HepG2 (cell line): ENCODE results near the gene SLC30A4. TPM values are rescaled to one million over a fixed set of nuclear protein-coding genes. Genes with fewer than 3 reads are reported as not detected.
A peak's percentile ranks its signal among the peaks of the same experiment; 100 is the strongest.

Source experiments
- KDM5A ChIP-seq: fragments of 200-600 bp; sonication (generic); IDR thresholded peaks from 2 replicates; pipeline ENCODE4 v1.7.0; 2018; ENCODE audit warnings: antibody characterized with exemption, mild to moderate bottlenecking, low read length, borderline replicate concordance
- KLF16 ChIP-seq, 2 experiments: sonication (generic) in 1 of 2; formaldehyde crosslinking in 1 of 2; IDR thresholded peaks; 2 replicates each; pipeline versions ENCODE4 v1.6.1 to v1.8.0; 2016 to 2023; ENCODE audit warnings: missing genetic modification reagents in 2 of 2, missing compliant biosample characterization in 1 of 2
- MAFK ChIP-seq, 2 experiments: IDR thresholded peaks in 1 of 2; conservative IDR thresholded peaks in 1 of 2; 2 replicates each; pipeline ENCODE4 v1.6.1; 2011; ENCODE audit warnings: improper control_type of control experiment in 2 of 2, low read length in 2 of 2
- MEF2D ChIP-seq: sonication (generic); formaldehyde crosslinking; IDR thresholded peaks from 2 replicates; pipeline ENCODE4 v1.5.1; 2020; ENCODE audit warnings: mild to moderate bottlenecking, missing genetic modification reagents
- NFIC ChIP-seq: IDR thresholded peaks from 2 replicates; pipeline ENCODE4 v1.6.1; 2012; ENCODE audit warnings: mild to moderate bottlenecking, low read length, inconsistent platforms
- RAD21 ChIP-seq: fragments of 450-650 bp; formaldehyde crosslinking; IDR thresholded peaks from 2 replicates; pipeline ENCODE4 v1.5.0; 2020; ENCODE audit warnings: mild to moderate bottlenecking
- SCMH1 ChIP-seq: sonication (generic); formaldehyde crosslinking; IDR thresholded peaks from 2 replicates; pipeline ENCODE4 v1.9.0; 2021; ENCODE audit warnings: missing genetic modification reagents, mild to moderate bottlenecking, borderline replicate concordance
- SRY ChIP-seq: sonication (generic); formaldehyde crosslinking; IDR thresholded peaks from 2 replicates; pipeline ENCODE4 v1.8.0; 2022; ENCODE audit warnings: mild to moderate bottlenecking, missing genetic modification reagents
- TFAP4 ChIP-seq: sonication (generic); IDR thresholded peaks from 2 replicates; pipeline ENCODE4 v1.6.1; 2016; ENCODE audit warnings: low read depth, borderline replicate concordance
- ZNF264 ChIP-seq: sonication (generic); formaldehyde crosslinking; IDR thresholded peaks from 2 replicates; pipeline ENCODE4 v1.4.0; 2020; ENCODE audit warnings: missing genetic modification reagents
- ZNF274 ChIP-seq: sonication (generic); formaldehyde crosslinking; IDR thresholded peaks from 2 replicates; pipeline ENCODE4 v1.5.1; 2020; ENCODE audit warnings: mild to moderate bottlenecking, missing genetic modification reagents
- ZNF3 ChIP-seq: IDR thresholded peaks from 2 replicates; pipeline ENCODE4 v1.7.0; 2017; ENCODE audit warnings: inconsistent platforms
- ZNF772 ChIP-seq: sonication (generic); formaldehyde crosslinking; IDR thresholded peaks from 2 replicates; pipeline ENCODE4 v1.5.0; 2020; ENCODE audit warnings: mild to moderate bottlenecking, missing genetic modification reagents
- polyA plus RNA-seq, 8 experiments: library from polyadenylated mRNA; depleted of rRNA in 3 of 8; stranded (reverse) in 7 of 8; unstranded in 1 of 8; fragments of >200 nt; fragmentation: Illumina TruSeq in 4 of 8; extraction: Trizol in 4 of 8; gene quantifications; 2 replicates each; pipeline versions ENCODE4 v1.2.1 to v1.2.3, GENCODE V29; 2011 to 2016; ENCODE audit warnings: low read depth in 4 of 8, missing spikeins in 1 of 8, mixed read lengths in 1 of 8; ENCODE audit not compliant: insufficient read depth in 1 of 8
- total RNA-seq, 5 experiments: library from RNA; depleted of rRNA; stranded (reverse); fragments of >200 nt; fragmentation: Illumina TruSeq; extraction: Trizol; gene quantifications; 2 replicates each; pipeline ENCODE4 v1.2.3, GENCODE V29; 2016; ENCODE audit warnings: low read depth in 1 of 5

SLC30A4 gene
- total and polyA plus RNA-seq, 2 of the 13 experiments (the other 11 are each of a cell fraction or from before 2014, with no cell fraction given) = 0.01 to 0.04 TPM

- no peak; the same call in 1 of the 2 replicates for TF ChIP-seq SRY
- TF ChIP-seq KDM5A = peak; percentile 73
- 0 out of 2 replicates have a peak, but pooled peaks have one; percentile 24 for TF ChIP-seq ZNF264
- TF ChIP-seq TFAP4 = 0 out of 2 replicates have a peak, but pooled peaks have one; percentile 62
- TF ChIP-seq RAD21 (CRISPR knock-in tag) = peak; percentile 58
- peak; percentile 50; the same call in 1 of the 2 replicates for TF ChIP-seq MEF2D
- no peak for TF ChIP-seq ZNF772
- TF ChIP-seq SCMH1 = no peak
- 0 out of 4 replicates have a peak, but pooled peaks of 1 of the 2 experiments have one; percentile 19 for TF ChIP-seq KLF16 (CRISPR knock-in tag; IDR thresholded peaks at IDR 0.05)
- TF ChIP-seq NFIC = peak; percentile 42; the same call in 1 of the 2 replicates
- no peak for TF ChIP-seq ZNF3
- 0 out of 4 replicates have a peak, but pooled peaks of 1 of the 2 experiments have one; percentile 2 for TF ChIP-seq MAFK (conservative IDR thresholded peaks at IDR 0.05 in 1 of 2, IDR thresholded peaks at IDR 0.05 in 1 of 2; ENCODE audit: low read length in 2 of 2)
- TF ChIP-seq ZNF274 (CRISPR knock-in tag) = no peak
These were observed 64.7 kb downstream of the SLC30A4 start (continued) for GRCh38 chr15:45457641-45458539.
